GM12872 (cell line): ENCODE data around the gene GPC5.

Experiments used
- CTCF ChIP-seq: IDR thresholded peaks from 3 replicates; pipeline ENCODE4 v1.5.1; 2011; ENCODE audit warnings: low read depth, mild to moderate bottlenecking, low read length, moderate library complexity; ENCODE audit not compliant: insufficient read depth

Gene GPC5

GRCh38 chr13:91965511-91965910, 567.1 kb downstream of the GPC5 start:
- no peak for TF ChIP-seq CTCF

- no peak for TF ChIP-seq CTCF
Observed at GRCh38 chr13:91978571-91978970, 580.1 kb downstream of the GPC5 start.

GRCh38 chr13:91986761-91987483, 588.5 kb downstream of the GPC5 start:
- no peak for TF ChIP-seq CTCF

GRCh38 chr13:91988331-91988730, 589.9 kb downstream of the GPC5 start:
- no peak for TF ChIP-seq CTCF

GRCh38 chr13:92012787-92013186, 614.4 kb downstream of the GPC5 start:
- TF ChIP-seq CTCF = no peak

GRCh38 chr13:92017737-92018136, 619.3 kb downstream of the GPC5 start:
- TF ChIP-seq CTCF = no peak

GRCh38 chr13:92028695-92029094, 630.3 kb downstream of the GPC5 start:
- no peak for TF ChIP-seq CTCF

GRCh38 chr13:92029641-92030040, 631.2 kb downstream of the GPC5 start:
- no peak for TF ChIP-seq CTCF
